HG03097 (cell line): Measurements from ENCODE around the gene FRRS1.

Experiments
- ATAC-seq: cut with Tn5 transposase; IDR thresholded peaks from one replicate; pipeline ENCODE4 v1.9.1; 2021; ENCODE audit not compliant: unreplicated experiment, low FRiP score

FRRS1 gene

GRCh38 chr1:99685516-99686180 lies 80.8 kb downstream of the FRRS1 start:
- ATAC-seq = no peak

GRCh38 chr1:99682291-99682751 lies 84.1 kb downstream of the FRRS1 start:
- ATAC-seq = no peak

DNA sequence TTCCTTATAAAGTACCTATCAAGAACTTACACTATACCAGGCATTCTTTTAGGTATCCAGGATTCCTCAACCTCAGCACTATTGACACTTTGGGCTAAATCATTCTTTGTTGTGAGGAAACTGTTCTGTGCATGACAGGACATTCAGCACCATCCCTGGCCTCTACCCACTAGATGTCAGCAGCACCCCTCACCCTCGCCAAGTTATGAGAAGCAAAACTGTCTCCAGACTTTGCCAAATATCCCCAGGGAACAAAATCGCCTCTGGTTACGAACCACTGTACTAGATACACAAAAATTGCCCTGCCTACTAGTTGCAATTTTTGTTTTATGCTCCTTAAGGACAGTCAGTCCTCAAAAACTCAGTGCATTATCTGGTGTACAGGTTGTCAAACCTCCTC lies 84.9 kb downstream of the FRRS1 start:
- ATAC-seq = no peak

DNA sequence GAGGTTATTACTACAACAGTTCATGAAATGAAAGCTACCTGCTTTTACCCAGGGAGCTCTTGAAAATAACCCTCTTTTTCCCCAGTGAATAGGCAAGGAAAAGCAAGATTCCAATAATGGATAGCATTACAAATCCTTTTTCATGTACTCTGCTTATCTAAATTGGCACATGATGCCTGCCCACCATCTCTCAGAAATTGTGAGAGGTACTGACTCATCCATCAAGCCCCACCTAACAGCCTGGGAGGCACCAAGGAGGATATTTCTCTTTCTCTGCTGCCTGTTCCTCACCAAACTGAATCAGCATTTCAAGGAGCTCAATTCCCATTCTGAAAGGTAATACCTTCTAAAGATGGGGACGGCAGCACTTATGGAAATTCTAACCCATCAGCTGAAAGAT lies 86.2 kb downstream of the FRRS1 start:
- no peak for ATAC-seq

DNA sequence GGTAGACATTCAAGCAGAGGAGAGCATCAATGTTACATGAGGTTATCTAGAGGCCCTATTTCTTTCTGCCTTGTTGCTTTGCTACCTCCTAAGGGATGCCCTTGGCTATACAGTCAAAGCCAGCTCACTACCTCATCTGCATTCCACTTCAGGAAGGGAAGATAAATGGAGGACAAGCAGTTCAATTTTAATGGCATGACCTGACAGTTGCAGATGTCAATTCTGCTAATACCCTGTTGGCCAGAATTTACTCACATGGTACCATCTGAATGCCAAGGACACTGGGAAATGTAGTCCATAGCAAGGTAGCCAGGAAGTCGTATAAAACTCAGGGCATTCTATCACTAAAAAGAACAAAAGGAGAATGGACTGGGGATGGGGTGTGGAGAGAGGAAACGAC lies 89.0 kb downstream of the FRRS1 start:
- no peak for ATAC-seq

- no peak for ATAC-seq
Observed at GRCh38 chr1:99676876-99677275, 89.6 kb downstream of the FRRS1 start.

GRCh38 chr1:99675994-99676393 lies 90.4 kb downstream of the FRRS1 start:
- no peak for ATAC-seq

- ATAC-seq = no peak
Observed at GRCh38 chr1:99675292-99675691, 91.1 kb downstream of the FRRS1 start.

DNA sequence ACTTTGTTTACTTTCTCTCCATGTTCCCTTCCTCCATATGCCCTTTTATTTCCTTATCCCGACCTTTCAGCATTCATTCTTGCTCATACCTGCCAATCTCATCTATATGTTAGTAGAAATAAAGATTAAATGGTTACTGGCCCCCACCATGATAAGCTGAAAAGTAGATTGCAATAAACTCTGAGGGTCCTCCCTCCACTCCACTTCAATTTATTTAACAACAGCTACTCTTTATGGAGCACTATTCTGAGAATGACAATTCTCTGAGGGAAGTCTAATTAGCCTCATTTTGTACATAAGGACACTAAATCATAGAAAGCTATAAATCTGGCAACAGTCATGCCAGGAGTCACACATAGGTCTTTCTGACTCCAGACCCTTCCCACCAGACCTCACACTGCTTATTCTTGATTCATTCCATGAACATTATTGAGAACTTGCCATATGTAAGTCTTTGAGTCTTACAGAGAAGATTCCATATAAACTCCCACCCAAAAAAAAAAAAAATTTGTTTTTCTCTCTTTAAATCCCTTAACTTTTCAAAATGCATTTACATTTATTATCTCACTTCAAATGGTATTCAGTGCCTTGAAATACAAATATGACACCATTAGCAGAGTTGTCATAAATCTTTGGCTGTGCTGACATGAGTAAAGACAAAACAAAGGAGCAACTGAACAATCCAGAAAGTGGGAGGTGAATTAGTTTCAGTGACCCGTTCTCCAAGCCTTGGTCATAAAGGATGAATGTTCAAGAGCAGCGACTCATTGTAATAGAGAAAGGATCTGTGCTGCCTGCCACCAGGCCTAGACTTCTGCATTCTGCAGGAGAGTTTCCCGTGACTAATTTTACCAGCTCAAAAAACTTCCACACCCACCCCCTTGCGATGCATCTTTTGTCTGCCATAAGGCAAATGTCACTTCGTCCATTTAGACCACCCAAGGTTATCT lies 92.0 kb downstream of the FRRS1 start:
- ATAC-seq = no peak

- ATAC-seq = no peak
Observed at GRCh38 chr1:99673315-99673714, 93.1 kb downstream of the FRRS1 start.

DNA sequence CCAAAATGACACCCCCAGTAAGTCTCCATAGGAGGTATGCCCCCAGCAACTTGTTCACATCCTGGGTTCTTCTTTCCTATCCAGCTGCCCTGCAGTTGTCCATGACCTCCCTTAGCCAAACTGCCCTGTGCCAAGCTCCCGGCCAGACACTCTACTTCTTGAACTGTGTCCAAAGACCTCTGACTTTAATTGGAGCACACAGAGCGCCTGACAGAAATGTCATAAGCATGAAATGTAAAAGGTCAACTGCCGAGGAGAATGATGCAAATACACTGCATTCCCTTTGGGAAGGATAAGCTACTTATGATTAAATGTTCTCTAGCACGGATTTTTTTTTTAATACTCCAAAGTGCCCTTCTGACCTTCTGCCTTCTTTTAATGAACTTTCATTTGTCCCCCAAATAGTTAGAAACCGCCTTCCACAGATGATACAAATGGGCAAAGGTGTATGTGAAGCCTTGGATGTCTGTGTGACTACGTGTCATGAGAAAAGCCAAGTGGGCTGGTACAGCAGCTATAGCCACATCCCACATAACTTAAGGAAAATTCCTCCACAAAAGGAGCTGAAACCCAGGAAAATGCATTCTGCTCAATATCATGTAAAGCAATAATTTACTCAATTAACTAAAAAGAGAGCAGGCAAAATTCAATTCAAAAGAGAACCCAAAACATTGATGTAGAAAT lies 93.8 kb downstream of the FRRS1 start:
- ATAC-seq = no peak

DNA sequence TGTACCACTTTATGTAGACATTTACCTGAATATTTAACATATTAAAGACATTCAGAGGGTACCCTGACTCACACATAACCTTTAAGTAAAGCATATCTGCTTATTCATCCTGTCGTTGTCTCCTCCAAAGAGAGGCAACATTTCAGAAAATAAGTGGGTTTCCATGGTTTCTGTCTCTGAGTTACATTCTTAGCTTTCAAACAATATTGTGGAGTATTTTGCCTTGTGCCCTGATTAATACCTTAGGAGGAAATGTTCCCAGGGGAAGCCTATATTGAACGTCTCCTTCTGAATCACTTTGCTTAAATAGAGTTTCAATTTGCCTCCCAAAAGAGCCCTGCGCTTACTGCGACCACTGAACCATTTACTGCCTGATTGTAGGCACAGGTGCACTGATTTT lies 94.4 kb downstream of the FRRS1 start:
- no peak for ATAC-seq

DNA sequence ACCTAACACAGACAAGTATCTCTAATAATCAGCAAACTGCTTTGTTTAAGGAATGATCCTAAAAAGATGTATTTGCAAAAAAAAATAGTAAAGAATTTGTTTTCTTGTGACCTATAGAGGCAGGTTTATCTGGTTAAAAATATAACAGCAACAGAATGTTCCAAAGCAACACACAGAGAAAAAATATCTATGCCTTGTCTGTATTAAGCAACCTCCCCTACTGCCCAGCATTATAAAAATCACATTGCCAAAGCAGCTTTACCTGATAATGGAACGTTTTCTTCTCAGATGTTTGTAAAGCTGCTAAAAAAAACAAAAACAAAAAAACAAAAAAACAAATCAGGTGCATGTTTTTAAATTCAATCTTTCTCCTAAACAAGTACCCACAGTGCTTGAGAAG lies 95.9 kb downstream of the FRRS1 start:
- no peak for ATAC-seq

DNA sequence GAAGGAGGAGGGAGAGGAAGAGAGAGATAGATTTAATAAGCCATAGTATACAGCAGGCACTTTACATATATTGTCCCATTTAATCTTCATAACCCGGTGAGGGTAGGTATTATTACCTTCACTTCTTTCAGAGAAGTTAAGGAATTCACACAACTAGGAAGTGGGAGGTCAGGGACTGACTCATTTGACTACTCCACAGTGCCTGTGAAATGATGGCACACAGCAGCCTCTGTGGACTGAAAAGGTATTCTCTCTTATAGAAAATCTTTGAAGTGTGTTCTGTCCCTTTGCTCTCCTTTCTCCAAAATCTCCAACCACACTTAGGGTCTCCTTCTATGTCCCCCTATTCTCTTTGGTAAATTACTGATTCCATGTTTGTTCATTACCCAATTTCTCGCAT lies 96.6 kb downstream of the FRRS1 start:
- ATAC-seq = no peak

DNA sequence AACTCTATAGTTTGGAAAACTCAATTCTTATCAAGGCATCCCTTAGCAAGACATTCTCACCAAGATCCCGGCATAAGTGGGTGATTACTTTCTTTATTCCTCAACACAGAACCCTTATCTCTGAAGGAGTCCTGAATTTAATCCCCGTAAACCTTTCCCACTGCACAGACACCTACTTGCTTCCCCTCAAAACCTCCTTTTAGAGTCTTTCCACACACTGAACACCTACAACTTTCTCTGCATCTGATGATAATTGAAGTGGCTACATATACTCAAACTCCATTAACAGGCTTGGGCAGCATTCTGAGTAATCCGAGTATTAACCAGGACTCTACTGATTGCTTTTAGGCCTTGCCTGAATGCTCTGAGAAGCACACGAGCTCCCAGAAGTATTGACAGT lies 97.1 kb downstream of the FRRS1 start:
- no peak for ATAC-seq

DNA sequence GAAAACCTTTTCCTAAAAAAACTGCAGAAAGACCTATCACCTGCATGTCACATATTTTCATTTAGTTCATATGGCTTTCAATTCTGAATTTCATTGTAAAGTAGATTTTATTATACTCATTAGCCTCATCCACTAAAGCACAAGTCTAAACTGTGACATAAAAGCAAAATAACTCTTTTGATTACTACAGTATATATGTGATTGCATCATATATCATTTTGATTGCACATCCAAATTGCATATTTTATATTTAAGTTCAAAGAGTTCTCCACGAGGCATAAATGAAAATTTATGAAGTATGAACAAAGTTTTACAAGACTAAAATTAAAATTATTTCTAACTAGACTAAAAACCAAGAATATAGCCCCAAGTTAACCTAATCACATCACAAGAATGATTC lies 101.2 kb downstream of the FRRS1 start:
- ATAC-seq = no peak

GRCh38 chr1:99663501-99663900 lies 102.9 kb downstream of the FRRS1 start:
- ATAC-seq = no peak

DNA sequence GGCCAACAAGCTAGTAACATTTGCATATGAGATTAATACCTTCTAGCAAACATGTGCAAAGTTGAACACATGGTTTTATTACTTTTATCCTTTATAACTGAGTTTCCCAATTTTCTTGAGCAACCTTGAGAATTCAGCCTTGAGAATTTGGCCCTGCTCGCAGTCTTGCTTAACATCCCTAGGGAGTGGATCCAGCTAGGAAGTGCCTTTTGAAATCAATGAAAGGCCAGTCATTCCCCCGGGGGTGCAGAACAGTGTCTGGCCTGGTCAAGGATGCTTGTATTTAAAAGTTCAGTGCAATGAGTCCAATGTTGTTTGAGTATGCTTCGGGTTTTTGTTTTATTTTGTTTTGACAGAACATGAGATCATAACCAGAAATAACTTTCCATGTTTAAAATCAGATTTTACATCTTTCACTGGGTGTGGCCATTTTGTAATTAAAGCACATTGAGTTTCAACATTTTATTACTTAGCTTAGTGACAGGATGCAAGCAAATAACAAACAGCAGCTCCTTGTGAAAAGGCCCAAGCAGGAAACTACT lies 103.8 kb downstream of the FRRS1 start:
- no peak for ATAC-seq

DNA sequence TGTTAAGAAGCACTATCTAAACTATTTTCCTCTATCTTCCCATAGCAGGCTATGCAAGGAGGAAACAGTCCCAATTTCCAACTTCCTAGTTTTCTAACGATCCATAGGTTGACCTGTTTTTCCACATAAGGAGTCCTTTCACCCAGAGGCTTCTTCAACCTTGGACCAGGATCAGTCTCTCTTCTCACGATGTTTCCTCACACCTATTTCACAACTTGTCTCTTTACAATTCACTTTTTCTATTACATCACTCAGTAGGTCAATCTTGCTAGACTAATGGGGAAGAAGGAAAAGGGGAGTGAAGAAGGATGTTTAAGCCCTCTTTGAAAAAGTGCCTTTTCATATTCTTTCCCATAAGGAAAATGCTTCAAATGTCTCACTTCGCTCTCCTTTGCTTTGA lies 104.7 kb downstream of the FRRS1 start:
- ATAC-seq = no peak

DNA sequence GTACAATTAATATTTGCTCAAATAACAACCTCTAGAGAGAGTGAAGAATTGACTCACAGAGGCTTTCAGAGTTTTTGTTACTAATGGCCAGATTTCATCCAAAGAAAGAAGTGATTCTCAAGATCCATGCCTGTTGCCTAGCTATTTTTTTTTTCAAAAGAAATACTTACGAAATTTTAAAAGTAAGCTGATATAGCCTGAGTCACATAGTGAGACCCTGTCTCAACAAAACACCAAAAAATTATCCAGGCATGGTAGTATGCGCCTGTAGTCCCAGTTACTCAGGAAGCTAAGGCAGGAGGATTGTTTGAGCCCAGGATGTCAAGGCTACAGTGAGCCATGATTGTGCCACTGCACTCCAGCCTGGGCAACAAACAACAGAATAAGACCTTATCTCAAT lies 105.9 kb downstream of the FRRS1 start:
- ATAC-seq = no peak

GRCh38 chr1:99659755-99660210 lies 106.7 kb downstream of the FRRS1 start:
- ATAC-seq = no peak
